Activated T-cell treated with anti-CD3 and anti-CD28 coated beads, Interleukin-2, amount 50 U/mL, for 1 hour (primary cell): ENCODE measurements around the gene PCDHGB7.
"Not testable (repeated sequence)": the region's sequence is repeated elsewhere in the genome, so short reads cannot be mapped to it uniquely, and the experiment has no call there.

Source experiments
- DNase-seq: peaks from one replicate; pipeline ENCODE4 v3.0.0-alpha.2; 2020

The PCDHGB7 gene

GRCh38 chr5:141430332-141431113 lies 13.0 kb downstream of the PCDHGB7 start, which contains the start of gene PCDHGA12:
TSS of gene PCDHGA12 (plus strand) at chr5:141430507. CDS start at chr5:141430760, 253 bp downstream.
- no peak for DNase-seq

GRCh38 chr5:141431286-141431685 lies 13.8 kb downstream of the PCDHGB7 start:
- DNase-seq = no peak

GRCh38 chr5:141432308-141432707 lies 14.8 kb downstream of the PCDHGB7 start:
- DNase-seq = not testable (repeated sequence)

GRCh38 chr5:141432726-141433125 lies 15.2 kb downstream of the PCDHGB7 start:
- not testable (repeated sequence) for DNase-seq

- no peak for DNase-seq
Measured at GRCh38 chr5:141434006-141434405, 16.5 kb downstream of the PCDHGB7 start.

- DNase-seq = no peak
Measured at GRCh38 chr5:141437221-141437620, 19.7 kb downstream of the PCDHGB7 start.

- DNase-seq = no peak
Measured at GRCh38 chr5:141439411-141440141, 22.1 kb downstream of the PCDHGB7 start.

- no peak for DNase-seq
Measured at GRCh38 chr5:141440341-141440740, 22.9 kb downstream of the PCDHGB7 start.

GRCh38 chr5:141441571-141442170 lies 24.2 kb downstream of the PCDHGB7 start:
- no peak for DNase-seq

- DNase-seq = no peak
Measured at GRCh38 chr5:141465351-141465750, 47.9 kb downstream of the PCDHGB7 start.
